ENCODE measurements around the gene SREBF1. TPM values are rescaled to one million over a fixed set of nuclear protein-coding genes. Genes with fewer than 3 reads are reported as not detected.

SREBF1 gene
- total and polyA plus RNA-seq, 2 experiments from 2014 or later, result 38.9 to 45.9 TPM

- no peaks in the 10 kb centered on the region for H3K9me3 ChIP-seq (ENCODE audit: low read depth)
- H3K27me3 ChIP-seq, result no peaks in the 10 kb centered on the region
- H3K36me3 ChIP-seq, result peaks cover 16% of the 10 kb centered on the region
- no peak for DNase-seq (ENCODE audit: low read depth in 1 of 2, low spot score in 1 of 2)
- peaks cover 8% of the 10 kb centered on the region for H3K4me1 ChIP-seq (ENCODE audit: low read depth)
- H3K27ac ChIP-seq, result no peak overlapping the region
- H3K4me3 ChIP-seq, result no peak overlapping the region
- no peak for TF ChIP-seq CTCF (IDR thresholded peaks at IDR 0.05; ENCODE audit: low read depth, low read length)
These were observed 36.2 kb downstream of the SREBF1 start for GRCh38 chr17:17800504-17801021.

GRCh38 chr17:17798573-17799255 lies 38.1 kb downstream of the SREBF1 start:
- H3K36me3 ChIP-seq, result peaks cover 15% of the 10 kb centered on the region
- no peak for DNase-seq (ENCODE audit: low read depth in 1 of 2, low spot score in 1 of 2)
- H3K4me3 ChIP-seq, result no peak overlapping the region
- no peaks in the 10 kb centered on the region for H3K9me3 ChIP-seq (ENCODE audit: low read depth)
- H3K27me3 ChIP-seq, result no peaks in the 10 kb centered on the region
- no peak overlapping the region for H3K27ac ChIP-seq
- H3K4me1 ChIP-seq (ENCODE audit: low read depth), result peaks cover 3% of the 10 kb centered on the region
- no peak for TF ChIP-seq CTCF (IDR thresholded peaks at IDR 0.05; ENCODE audit: low read depth, low read length)

GRCh38 chr17:17798010-17798556 lies 38.7 kb downstream of the SREBF1 start:
- H3K4me3 ChIP-seq, result no peak overlapping the region
- H3K27ac ChIP-seq, result no peak overlapping the region
- peaks cover 3% of the 10 kb centered on the region for H3K4me1 ChIP-seq (ENCODE audit: low read depth)
- H3K27me3 ChIP-seq, result no peaks in the 10 kb centered on the region
- no peak for DNase-seq (ENCODE audit: low read depth in 1 of 2, low spot score in 1 of 2)
- TF ChIP-seq CTCF (IDR thresholded peaks at IDR 0.05; ENCODE audit: low read depth, low read length), result no peak
- no peaks in the 10 kb centered on the region for H3K9me3 ChIP-seq (ENCODE audit: low read depth)
- peaks cover 15% of the 10 kb centered on the region for H3K36me3 ChIP-seq

GRCh38 chr17:17797119-17797809 lies 39.5 kb downstream of the SREBF1 start:
- Histone ChIP-seq H3K4me1 (ENCODE audit: low read depth) (peaks cover 3% of the 10 kb centered on the region), H3K36me3 (peaks cover 15% of the 10 kb centered on the region), H3K27me3 (no peaks in the 10 kb centered on the region), H3K27ac (no peak overlapping the region), H3K9me3 (ENCODE audit: low read depth) (no peaks in the 10 kb centered on the region), H3K4me3 (no peak overlapping the region)
- DNase-seq (ENCODE audit: low read depth in 1 of 2, low spot score in 1 of 2), result no peak
- TF ChIP-seq CTCF (IDR thresholded peaks at IDR 0.05; ENCODE audit: low read depth, low read length), result no peak

GRCh38 chr17:17796787-17797061 lies 40.1 kb downstream of the SREBF1 start:
- Histone ChIP-seq H3K27me3 (no peaks in the 10 kb centered on the region), H3K4me1 (ENCODE audit: low read depth) (peaks cover 3% of the 10 kb centered on the region), H3K9me3 (ENCODE audit: low read depth) (no peaks in the 10 kb centered on the region), H3K36me3 (peaks cover 15% of the 10 kb centered on the region), H3K27ac (no peak overlapping the region), H3K4me3 (no peak overlapping the region)
- no peak for DNase-seq (ENCODE audit: low read depth in 1 of 2, low spot score in 1 of 2)
- no peak for TF ChIP-seq CTCF (IDR thresholded peaks at IDR 0.05; ENCODE audit: low read depth, low read length)
